ENCODE data around the gene PPBP.

Gene PPBP

GRCh38 chr4:73988061-73988460 lies at the start of gene PPBP:
PPBP (minus strand) TSS chr4:73988190; CDS start chr4:73988103, 87 bp downstream.
- no peak for DNase-seq

GRCh38 chr4:74037076-74037955 lies 49.3 kb upstream of the PPBP start:
- DNase-seq, result no peak

GRCh38 chr4:74033739-74034138 lies 45.7 kb upstream of the PPBP start:
- DNase-seq, result no peak

DNA sequence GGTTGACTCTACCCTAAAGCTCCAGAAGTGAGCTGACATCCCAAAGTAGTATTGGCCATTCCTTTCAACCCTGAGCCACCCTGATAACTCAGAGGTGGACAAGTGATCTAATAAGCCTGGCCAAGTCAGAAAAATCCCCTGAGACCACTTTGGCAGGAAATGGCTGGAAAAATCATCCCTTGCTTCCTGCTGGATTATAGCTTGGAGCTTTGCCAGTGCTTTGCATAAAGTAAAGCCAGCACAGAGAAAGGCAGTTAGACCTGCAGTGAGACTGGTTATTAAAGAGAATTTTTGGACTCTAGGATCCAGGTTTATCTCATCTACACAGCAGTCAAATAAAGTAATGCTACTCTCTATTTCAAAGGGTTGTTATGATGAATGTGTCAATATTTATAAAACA lies 44.1 kb upstream of the PPBP start:
- no peak for DNase-seq

GRCh38 chr4:74031576-74031975 lies 43.6 kb upstream of the PPBP start:
- DNase-seq, result no peak

DNA sequence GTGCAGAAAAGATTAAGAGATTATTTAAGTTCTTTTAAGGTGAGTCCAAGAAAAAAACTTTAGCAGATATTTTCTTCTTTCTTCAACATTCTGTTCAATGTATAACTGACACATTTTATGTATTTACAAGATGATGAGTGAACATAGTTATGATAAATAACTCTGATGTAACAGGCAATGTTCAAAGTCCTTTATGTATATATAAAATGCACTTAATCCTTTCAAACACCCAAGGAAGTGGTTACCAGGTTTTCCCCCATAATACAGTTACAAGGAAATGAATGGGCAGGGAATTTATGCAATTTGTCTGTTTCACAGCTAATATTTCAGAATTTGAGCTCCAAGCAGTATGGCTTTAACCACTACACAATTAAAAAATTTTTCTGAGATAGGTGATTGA lies 42.3 kb upstream of the PPBP start:
- no peak for DNase-seq

- no peak for DNase-seq
Observed at GRCh38 chr4:74028504-74028903, 40.5 kb upstream of the PPBP start.

DNA sequence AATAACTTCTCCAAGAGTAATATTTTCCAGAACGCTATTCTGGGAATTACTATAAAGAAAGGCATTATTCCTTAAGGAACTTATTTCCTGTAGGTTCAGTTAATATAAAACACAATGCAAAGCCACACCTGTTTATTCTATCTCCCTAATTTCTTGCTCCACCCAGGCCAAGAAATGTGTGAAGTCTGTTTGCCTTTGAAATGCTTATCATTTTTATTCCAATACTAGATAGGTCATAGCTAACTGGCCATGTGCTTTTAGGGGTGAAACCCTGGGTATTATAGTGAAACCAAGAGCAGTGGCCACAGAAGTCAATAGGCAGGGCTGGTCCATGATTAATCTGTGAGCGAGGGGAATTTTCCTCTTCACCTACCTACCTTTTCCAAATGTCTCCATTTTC lies 35.7 kb upstream of the PPBP start:
- no peak for DNase-seq

GRCh38 chr4:74021601-74022000 lies 33.6 kb upstream of the PPBP start:
- no peak for DNase-seq

GRCh38 chr4:74018771-74019170 lies 30.8 kb upstream of the PPBP start:
- DNase-seq, result no peak

- no peak for DNase-seq
Observed at GRCh38 chr4:74018116-74018515, 30.1 kb upstream of the PPBP start.

- no peak for DNase-seq
Observed at GRCh38 chr4:74016068-74016467, 28.1 kb upstream of the PPBP start.

GRCh38 chr4:74015126-74015780 lies 27.3 kb upstream of the PPBP start:
- DNase-seq, result no peak

GRCh38 chr4:74014332-74014731 lies 26.3 kb upstream of the PPBP start:
- no peak for DNase-seq

- DNase-seq, result no peak
Observed at GRCh38 chr4:74013264-74013663, 25.3 kb upstream of the PPBP start.

DNA sequence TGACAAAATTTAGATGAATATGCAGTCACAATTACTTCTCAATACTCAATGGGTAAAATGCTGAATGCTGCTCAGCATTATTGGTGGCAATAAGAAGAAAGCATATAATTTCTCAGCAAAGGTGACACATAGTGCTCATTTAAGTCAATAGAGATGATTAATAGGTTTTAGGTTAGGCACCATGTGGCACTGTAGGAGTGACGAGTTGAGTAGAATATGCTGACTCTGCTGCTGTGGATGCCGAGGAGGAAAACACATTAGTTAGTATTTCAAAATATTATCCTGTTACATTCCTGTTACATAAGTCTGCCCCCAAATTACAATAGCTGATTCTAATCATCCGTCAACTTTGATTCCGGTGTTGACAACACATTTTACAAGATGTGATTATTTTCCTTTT lies 24.1 kb upstream of the PPBP start:
- no peak for DNase-seq

DNA sequence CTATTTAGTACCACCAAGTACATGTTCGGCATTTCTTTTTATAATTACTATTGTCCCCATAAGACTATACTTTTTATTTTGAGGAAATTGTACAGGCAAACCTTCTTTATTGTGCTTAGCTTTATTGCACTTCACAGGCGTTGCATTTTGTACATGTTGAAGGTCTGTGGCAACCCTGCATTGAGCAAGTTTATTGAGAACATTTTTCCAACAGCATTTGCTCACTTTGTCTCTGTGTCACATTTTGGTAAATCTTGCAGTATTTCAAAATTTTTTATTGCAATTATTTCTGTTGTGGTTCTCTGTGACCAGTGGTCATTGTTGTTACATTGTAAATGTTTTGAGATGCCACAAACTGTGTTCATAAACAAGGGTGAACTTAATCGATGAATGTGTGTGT lies 21.3 kb upstream of the PPBP start:
- DNase-seq, result no peak

DNA sequence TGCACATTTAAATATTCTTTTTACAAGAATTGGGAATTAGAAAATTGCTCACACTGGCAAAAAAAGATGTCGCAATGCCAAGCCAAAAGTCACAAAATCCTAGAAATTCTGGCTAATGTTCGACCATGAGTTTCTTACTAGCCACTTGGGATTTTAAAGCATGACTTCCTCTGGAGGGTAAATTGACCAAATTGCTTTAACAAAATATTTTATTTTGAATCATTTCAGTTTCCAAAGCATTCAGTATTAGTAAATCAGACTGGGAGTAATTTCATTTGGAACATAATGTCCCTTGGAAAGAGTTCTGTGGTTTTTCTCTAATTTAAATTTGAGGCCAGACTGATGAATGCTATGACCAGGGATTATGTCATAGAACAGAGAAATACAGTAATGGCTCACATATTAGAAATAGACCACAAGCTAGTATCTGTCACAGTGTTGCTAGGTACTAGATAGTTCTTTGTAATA lies 18.1 kb upstream of the PPBP start:
- no peak for DNase-seq

GRCh38 chr4:74005528-74005927 lies 17.5 kb upstream of the PPBP start:
- DNase-seq, result no peak

- DNase-seq, result no peak
Observed at GRCh38 chr4:74004668-74005067, 16.7 kb upstream of the PPBP start.

- DNase-seq, result no peak
Observed at GRCh38 chr4:74000301-74000700, 12.3 kb upstream of the PPBP start.

DNA sequence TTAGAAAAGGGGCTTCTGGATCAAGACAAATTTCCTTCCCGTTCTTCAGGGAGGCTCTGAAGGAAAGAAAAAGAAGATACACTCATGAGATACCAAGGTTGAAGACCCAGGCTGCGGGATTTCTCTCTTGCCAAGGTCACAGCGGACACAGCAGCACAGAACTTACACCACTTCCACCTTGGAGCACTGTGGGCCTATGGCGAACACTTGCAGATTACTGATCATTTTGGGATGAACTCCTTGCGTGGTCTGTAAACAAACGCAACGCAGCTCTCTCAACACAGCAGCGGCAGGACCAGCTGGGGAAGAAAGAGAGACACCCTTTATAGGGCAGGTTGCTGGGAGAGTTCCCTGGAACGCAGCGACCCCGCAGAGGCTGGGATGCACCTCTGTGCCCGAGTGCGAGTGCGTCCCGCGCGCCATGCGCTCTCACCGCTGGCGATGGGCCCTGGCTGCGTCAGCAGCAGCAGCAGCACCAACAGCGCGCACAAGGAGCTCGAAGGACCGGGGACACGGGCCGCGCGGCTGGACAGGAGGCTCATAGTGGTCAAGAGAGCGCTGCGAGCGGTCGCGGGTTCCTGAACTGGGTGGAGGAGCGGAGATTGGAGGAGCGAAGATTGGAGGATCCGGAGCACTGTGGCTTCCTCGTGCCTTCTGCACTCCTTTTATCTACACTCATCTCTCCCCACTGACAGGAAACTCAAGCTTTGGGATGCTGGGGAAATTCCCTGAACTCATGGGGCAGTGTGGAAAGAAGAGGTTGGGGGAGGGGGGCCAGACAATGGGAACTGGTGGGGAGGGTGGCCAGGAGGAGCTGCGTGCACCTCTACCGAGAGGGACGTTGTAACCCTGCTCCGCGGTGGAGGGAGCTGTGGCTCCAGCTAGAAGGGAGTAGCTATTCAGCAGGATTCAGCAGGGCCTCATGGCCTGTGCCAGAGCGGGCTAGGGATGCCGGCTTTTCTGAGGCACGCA lies 10.3 kb upstream of the PPBP start, which contains the start of gene CXCL5:
Gene CXCL5, minus strand, starts transcription at position 638 of the 972 bp plus-strand sequence. Its CDS starts 96 bp downstream, at position 542.
- peak in 1 of 2 experiments; percentile 42 for DNase-seq

DNA sequence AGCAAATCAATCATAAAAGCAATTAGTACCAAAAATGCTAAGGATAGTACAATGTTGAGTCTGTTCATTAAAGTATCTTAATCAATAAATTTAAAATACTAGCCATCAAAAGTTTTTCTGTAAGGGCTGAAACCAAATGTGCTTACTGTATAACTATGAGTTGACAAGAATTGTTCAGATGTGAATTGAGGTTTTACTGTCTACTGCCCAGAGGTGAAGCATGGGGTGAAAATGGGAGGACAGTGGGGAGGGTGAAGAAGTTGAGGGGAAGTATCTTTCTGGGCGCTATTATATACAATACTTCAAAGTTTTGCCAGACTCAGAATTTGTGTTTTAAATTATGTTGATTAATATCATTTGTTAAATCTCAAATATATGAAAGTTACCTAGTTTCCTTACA lies 4.1 kb upstream of the PPBP start:
- DNase-seq, result no peak
